Suprapubic skin (tissue), 4 donors: ENCODE measurements around the gene MBD4.

Experiments used
- CTCF ChIP-seq, 2 donors: fragments of 200-600 bp in 1 of 2; fragments of 450-650 bp in 1 of 2; sonication (generic) in 1 of 2; IDR thresholded peaks; one replicate each; pipeline ENCODE4 v1.5.1; 2016 to 2019; ENCODE audit warnings: antibody characterized with exemption in 2 of 2, mild to moderate bottlenecking in 1 of 2, moderate library complexity in 1 of 2
- EP300 ChIP-seq: sonication (generic); formaldehyde crosslinking; IDR thresholded peaks from one replicate; pipeline ENCODE4 v1.6.1; 2017; ENCODE audit warnings: antibody characterized with exemption
- POLR2AphosphoS5 ChIP-seq, 3 donors: sonication (generic); formaldehyde crosslinking; IDR thresholded peaks; one replicate each; pipeline ENCODE4 v1.6.1; 2017; ENCODE audit warnings: antibody characterized with exemption in 3 of 3

- TF ChIP-seq EP300 (no peak), CTCF (IDR thresholded peaks at IDR 0.05) (no peak), POLR2AphosphoS5 (IDR thresholded peaks at IDR 0.05) (no peak)
Measured at GRCh38 chr3:129486664-129487035, 46.9 kb upstream of the MBD4 start.
